GM18870 (cell line): ENCODE measurements around the gene SP2.

ENCODE experiments used
- ATAC-seq: cut with Tn5 transposase; IDR thresholded peaks from one replicate; pipeline ENCODE4 v1.9.1; 2021; ENCODE audit warnings: moderate library complexity; ENCODE audit not compliant: unreplicated experiment

The SP2 gene

DNA sequence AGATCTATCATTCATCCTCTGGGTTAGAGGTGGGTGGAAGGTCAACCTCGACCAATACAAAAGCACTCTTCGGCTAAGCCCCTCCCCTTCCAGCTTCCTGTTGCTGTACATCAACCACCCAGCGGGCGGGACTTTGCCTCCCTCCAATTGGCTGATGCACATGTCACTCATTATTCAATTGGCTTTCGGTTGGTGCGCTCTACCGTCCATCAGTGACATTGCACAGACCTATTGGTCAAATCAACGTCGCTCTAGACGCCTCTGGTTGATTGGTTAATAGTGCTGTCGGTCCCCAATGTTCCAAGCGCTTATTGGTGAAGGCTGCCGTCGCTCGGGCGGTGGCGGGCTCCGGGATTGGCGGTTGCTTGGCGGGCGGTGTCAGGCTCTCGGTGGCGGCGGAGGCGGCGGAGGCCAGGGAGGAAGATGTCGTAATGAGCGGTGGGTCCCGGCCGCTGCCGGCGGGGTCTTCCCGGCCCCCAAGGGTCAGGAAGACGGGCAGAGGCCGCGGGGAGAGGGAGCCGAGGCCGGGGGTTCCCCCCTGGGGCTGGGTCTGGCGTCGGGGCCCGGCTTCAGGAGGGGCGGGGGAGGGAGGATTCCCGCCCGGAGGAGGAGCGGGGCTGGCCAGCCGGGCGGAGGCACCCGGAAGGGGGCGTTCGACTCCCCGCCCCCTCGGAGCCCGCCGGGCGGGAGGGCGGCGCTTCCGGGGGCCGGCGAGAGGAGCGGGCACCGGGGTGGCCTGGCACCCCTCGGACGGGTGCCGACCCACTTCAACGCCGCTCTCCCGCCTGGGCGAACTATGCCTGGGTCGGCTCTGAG is at the start of gene SP2:
Gene SP2, plus strand, starts transcription at position 381 of the 816 bp plus-strand sequence. Its CDS starts 51 bp downstream, at position 432.
- peak; percentile 91 for ATAC-seq

DNA sequence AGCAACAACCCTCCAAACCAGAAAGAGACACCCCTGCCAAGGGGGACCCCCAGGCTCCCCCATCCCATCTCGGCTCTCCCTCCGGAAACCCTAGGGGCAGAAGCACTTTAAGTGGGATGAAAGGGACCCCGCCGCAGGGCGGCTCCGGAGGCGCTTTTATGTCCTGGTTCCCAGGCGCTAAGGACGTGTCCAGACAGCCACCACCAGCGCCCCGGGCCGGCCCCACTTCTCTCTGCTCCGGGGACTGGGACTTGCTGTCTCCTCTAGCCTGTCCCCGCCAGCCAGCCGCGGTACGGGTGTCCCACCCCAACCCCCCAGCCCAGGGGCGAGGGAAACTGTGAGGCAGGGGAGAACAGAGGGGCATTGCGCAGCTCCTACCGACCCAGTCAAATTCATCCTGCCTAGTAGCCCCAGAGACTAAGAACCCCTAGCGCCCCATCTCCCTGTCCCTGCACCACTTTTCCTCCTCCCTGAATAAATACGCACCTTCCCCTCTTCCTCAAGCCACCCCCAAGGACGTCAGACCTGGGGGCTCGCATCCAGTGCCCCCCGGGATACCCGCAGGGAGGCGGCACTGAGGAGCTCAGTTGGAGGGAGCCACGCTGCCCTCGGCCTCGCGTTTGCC is 49.2 kb upstream of the SP2 start:
- ATAC-seq: no peak

DNA sequence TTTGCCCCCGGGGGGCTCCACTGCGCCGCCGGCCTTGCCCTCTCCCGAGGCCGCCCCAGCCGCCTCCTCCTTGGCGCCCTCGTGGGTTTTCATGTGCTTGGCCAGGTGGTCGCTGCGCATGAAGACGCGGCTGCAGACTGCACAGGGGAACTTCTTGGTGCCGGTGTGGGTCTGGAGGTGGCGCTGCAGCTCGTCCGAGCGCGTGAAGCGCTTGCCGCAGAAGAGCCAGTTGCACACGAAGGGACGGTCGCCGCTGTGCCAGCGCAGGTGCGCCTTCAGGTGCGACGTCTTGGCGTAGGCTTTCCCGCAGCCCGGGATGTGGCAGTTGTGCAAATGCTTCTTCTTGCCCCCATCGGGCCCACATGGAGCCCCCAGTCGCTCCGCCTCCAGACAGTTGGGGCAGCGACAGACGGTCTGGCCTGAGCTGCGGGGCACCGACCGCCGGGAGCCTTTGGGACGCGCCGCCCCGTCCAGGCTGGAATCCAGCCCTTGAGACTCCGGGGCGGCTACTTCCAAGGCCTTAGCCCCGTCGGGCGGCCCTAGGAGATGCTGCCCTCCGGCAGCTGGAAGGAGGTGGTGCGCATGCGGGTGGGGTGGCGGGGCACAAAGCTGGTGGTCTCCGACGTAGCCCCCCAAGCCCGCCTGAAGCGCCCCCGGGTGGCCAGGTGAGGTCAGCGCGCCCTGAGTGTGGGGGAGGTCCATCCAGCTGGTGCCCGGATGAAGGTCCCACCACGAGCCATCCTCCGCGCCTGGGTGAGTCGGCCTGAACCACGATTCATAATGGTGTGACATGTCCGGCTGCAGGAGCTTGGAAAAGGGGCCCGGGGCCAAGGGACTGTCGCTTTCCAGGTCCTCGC is 48.5 kb upstream of the SP2 start:
- no peak for ATAC-seq

DNA sequence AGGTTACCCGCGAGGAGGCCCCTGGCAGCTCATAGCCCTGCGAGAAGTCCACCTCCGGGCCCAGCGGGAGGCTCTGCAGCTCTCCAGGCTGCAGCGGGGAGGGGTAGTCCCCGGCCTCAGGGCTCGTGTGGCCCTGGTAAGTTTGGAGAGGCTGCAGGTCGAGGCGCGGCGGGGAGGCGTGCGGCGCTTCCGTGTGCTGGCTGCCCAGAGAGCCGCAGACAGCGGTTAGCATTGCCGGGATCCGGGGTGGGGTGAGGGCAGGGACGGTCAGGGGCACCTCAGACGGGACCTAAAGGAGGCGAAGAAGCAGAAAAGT is 47.9 kb upstream of the SP2 start:
- ATAC-seq: no peak

DNA sequence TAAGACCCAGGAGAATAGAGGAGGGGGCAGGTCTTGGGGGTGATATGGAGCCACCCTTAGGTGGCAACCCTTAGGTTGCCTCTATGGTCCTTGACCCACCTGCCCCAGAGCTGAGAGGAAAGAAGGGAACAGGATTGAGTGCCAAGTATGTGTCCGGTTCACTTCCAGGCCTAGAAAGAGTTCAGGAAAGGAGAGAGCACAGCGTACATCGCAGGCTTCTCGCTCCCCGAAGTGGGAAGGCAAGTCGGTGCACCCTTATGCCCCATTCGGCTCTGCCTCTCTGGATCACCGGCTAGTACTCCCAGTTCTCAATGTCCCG is 45.7 kb upstream of the SP2 start:
- ATAC-seq: no peak

DNA sequence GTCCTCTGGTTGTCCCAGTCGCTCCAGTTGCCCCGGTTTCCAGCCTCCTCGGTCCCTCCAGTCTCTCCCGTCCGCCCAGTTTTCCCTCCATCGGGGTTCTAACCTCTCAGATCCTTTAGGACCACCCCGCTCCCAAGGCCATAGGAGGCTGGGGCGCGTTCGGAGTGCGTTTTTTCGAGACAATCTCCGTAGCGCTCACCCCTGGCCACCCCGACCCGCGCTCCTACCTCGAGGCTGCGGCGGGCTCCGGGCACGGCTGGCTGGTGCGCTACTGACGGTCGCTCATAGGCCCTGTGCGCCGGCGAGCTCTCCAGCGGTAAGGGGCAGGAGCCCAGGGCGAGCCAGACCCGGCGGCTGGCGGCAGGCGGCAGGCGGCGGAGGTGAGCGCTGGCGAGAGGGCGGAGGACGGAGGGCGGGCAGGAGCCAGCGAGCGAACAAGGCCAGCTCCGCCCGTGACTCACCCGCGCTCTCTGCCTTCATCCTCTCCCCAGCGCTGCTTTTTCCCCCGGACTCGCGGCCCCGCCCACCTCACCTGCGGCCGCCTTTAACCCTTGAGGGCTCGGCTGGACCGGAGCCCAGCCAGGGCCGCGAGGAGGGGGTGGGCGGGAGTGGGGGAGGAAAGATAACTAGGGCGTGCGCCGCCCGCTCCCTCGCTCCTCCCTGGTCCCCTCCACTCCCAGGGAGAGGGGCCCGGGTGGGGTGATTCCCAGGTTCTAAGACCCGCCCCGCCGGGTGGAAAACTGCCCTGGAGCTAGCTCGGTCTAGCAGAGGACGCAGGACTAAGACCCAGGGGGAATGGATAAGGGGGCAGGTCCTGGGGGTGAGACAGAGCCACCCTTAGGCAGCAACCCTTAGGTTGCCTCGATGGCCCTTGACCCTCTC is 45.1 kb upstream of the SP2 start, which contains the start of gene SP6:
Gene SP6, minus strand, starts transcription at position 472 of the 882 bp plus-strand sequence. CDS start 2,734 bp downstream, outside the sequence.
- no peak for ATAC-seq

DNA sequence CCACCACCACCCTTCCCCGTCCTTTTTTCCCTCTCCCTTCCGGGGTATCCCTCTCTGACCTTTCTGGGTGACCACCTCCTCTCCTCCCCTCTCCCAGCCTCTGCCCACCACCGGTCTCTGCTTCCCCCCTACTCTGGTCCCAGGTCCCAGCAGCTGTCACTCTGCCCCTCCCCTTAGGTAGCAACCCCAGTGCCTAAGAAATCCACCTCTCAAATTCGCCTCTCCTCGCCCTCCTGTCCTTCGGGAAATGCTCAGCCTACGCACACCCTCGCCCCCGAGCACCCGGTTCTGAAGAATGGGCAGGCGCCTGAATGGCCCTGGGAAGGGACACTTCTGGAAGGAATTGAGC is 44.3 kb upstream of the SP2 start:
- no peak for ATAC-seq

DNA sequence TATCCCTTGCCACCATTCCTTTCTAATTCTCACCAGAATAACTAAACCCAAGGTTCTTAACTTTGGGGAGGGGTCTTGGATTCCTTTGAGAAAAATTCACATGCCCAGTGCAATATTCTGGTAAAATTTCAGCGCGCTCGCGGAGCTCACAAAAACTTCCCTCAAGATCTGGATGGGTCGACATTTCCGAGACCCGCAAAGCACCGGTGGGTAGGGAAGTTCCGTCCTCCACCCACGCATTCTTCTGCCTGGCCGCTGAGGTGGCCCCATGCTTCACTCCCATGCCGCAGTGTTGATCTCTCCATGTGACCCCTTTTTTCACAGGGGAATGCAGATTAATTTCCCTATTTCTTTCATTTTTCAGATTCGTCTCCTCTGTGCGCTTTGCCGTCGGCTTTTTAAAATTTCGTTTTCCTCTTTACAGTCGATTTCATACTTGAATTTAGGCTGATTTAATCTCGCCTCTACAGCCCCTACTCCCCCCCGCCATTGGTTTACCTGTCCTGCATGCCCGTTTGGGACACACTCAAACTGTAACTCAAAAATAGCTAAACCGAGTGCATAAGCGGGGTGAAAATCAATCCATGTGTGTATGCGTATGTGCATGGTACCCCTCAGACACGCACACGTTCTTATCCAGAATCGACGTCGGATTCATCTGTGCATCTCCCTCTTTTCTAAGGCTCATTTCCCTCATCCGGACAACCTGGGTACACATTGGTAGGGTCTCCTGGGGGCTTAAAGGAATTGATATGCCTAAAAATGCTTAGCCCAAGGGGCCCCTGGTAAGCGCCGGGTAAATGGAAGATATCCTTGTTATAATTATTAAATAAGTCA is 43.7 kb upstream of the SP2 start:
- no peak for ATAC-seq

DNA sequence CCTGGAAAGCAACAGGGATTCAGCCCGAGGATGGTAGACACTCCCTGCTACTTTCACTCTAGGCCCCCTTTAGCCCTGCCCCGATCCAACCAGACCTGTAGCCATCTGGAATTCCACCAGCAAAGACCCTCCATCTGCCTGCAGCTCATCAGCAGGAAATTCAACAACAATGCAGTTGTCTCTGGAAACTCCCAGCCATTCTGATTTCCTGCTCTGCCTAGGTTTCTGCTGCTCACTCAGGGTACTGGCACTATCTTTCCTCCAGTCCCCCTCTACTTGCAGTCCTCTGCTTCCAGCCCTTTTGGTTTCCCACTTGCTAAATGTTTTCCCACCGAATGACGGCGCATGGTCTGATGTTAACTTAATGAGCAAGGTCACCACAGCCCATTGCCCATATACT is 42.4 kb upstream of the SP2 start:
- no peak for ATAC-seq

DNA sequence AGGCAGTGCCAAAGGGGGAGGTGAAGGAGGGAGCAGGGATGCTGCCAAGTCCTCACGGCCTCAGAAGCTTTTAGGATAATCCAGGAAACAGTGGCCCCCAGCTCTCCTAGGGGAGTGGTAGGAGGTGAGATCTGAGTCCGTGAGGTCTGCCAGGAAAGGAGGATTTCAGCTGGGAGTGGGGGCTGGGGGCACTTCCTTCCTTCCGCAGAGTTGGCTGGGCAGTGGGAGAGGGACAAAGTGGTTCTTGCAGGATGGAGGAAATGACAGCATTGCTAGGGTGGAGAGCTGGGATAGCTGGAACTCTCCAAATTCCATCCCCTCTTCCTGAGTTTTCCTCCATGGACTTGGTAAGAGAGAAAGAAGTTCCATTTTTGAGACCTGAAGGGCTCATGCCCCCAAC is 40.3 kb upstream of the SP2 start:
- no peak for ATAC-seq

DNA sequence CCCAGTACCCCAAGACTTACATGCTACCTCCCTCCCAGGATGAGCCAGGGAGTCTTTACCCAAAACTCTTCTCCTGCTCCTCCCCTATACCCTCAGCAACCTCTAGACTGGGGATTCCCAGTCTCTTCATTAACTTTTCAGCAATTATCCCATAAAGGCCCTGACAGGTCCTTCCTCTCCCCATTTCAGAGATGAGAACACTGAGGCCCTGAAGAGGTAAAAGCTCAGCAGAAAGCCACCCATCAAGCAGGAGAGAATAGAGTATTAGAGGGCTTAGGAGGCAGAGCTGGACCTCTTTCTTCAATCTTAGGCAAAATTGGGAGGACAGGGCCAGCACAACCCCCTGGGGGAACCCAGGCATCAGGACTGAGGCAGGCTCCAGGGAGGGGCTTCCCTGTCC is 39.2 kb upstream of the SP2 start:
- ATAC-seq: no peak

DNA sequence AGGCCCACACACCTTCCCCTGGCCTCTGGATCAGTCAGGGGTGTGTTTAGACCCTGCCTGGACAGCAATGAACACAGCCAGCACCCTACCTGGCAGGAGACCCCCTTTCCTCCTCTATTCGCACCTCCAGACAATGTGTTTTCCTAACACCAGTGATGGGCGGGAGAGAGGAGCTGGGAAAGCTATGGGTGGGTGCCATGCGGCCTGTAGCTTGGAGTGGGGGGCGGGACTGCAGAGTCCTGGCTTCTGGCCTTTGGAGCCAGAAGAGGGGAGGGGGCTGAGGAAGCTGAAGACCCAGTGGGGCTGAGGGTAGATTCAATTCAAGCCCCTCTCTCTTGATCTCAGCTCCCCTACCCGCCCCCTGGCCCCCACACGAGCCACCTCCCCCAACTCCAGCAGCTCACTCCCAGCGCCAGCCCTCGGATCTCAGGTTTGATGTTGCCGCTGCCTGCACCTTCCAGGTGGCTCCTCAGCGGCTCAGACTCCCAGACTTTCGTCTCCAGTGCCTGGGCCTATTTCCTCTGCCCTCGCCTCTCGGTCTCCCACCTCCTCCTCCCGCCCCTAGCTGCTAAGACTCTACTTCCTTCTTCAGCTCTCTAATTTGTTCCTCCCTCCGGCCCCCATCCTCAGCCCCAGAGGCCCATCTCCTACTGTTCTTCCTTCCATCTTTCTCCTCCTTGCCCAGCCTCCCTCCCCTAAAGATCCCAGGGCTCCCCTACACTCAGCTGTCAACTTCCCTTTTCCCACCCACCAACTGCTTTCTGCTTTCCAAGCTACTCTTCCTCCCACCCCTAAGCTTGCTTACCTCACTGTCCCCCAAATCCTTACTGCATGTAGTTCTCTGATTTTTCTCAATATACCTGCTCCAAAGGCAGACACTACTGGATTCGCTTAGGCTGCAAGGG is 38.2 kb upstream of the SP2 start:
- no peak for ATAC-seq

DNA sequence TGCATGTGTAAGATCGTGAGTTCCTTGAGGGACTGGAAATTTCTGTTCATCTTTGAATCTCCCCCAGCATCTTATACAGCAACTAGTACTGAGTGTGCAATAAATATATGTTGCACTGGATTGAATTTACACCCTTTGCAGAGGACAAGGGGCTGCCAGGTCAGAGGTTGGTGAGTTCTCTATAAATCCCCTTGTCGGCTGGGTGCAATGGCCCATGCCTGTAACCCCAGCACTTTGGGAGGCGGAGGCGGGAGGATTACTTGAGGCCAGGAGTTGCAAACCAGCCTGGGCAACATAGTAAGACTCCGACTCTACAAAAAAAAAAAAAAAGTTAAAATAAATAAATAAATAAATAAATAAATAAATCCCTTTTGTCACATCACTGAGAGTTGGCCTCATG is 35.6 kb upstream of the SP2 start:
- ATAC-seq: no peak

DNA sequence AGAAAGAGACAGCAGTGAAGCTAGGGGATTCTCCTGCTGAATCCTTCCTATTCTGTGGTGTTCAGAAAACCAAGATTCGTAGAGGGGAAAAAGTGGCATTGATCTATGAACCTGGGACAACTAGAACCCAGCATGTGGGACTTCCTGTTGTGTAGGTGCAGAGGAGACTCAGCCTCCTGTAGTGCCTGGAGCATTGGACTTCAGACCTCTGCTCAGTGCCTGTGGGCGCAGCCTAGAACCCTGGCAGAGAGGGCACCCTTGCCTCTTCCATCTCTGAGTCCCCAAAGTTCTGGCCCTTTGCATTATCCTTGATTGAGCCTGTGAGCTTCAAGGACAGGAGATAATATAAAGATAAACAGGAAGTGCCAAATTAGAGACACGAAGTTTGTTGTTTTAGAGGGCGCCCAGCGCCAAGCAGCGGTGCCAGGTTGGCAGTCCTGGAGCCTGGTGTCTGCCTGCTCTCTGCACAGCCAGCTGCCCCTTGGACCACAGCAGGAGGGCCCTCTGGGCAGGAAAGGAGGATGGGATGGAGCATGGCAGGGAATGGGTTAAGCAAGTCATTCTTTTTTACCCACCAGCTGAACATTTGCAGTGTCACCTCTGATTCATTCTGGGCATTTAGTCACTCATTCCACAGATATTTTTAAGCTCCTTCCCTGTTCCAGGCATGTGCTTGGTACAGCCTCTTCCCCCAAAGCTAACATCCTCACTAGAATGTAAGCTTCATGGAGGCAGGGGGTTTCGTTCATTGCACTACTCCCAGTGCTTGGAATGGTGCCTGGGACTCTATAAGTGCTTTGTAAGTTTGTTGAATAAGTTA is 33.2 kb upstream of the SP2 start:
- no peak for ATAC-seq

DNA sequence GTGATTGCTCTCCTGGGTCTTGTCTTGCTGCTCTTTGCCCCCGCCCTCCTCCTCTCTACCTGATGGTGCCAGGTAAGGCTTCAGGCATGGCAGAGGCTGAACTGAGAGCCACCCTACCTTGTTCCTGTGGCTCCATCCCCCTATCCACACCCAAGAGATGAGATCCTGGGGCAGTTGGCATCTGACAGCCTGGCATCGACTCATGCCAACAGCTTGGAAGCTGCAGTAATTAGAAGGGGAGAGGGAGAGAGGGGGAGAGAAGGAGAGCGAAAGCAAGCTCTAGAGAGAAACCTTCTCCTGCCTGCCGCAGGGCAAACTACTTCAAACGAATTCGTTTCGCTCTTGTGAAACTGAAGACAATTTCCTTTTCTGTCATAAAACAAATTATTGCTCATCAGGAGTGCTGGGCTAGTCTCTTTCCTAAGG is 31.2 kb upstream of the SP2 start:
- no peak for ATAC-seq

DNA sequence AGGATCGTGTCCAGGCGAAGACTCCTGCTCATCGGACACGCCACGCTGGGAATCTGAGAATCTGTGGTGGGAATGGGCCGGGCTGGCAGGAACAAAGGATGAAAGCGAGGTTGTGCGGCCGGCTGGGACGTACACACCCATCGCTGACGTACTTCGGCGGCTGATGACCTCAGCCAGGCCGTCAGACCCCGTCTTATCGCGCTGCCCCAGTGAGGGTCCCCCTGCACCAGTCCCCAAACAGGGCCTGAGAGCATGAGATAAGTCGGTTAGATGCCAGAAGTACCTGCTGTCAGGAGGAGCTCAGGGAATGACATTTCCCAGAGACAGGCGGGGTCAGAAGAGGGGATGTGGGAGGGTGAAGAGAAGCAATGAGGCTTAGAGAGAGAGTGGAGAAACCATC is 29.1 kb upstream of the SP2 start:
- ATAC-seq: no peak

DNA sequence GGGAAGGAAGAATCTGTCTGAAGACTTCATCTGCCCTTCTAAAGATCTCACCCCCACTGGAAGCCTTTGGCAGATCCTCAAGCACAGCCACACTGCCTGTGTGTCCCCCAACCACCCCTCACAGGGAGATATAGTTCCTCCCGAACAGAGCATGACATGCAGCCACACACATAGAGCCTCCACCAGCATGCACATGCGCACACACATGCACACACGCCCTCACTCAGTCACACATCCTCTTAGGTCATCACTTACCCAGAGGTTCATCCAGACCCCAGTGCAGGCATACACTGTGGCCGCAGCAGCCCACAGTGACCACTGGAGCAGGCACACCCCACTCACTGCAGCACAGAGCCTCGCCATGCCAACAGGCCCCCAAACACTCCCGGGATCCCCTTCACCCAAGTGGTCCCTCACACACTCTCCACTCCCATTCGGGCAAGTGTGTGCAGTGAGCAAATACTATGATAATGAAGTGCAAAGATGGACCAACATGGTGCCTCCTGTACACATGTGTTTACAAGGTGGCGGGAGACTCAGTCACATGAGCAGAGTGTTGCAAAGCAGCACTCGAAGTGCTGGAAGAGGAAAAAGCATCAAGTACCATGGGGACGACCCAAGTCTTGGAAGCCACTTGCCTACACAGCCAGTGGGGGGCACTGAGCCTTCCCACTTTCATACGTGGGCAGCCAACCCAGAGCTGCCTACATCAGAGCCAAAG is 28.1 kb upstream of the SP2 start:
- ATAC-seq: no peak

DNA sequence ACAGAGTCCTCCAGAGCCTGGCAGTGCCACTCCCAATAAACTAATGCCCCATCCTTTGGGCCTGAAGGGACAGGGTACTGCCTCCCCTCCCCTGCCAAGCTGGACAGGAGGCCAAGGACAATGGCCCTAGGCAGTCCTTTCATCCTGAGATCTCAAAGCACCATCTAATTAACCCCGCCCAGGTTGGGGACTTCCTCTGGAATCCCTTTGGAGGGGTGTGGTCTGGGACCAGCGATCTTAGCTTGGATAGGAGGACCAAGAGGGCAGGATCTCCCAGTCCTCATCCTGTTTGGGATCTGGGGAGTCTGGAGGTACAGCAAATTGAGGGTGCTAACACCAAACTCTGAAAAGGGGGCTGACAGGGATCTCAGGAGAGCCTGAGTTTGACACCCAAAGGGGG is 26.9 kb upstream of the SP2 start:
- ATAC-seq: no peak
